HepG2 (cell line): ENCODE data around the gene GPR162. TPM values are rescaled to one million over a fixed set of nuclear protein-coding genes. Genes with fewer than 3 reads are reported as not detected.

Source experiments
- FOXM1 ChIP-seq: sonication (generic); formaldehyde crosslinking; IDR thresholded peaks from 2 replicates; pipeline ENCODE4 v1.5.0; 2020; ENCODE audit warnings: missing genetic modification reagents
- MED8 ChIP-seq: sonication (generic); formaldehyde crosslinking; IDR thresholded peaks from 2 replicates; pipeline ENCODE4 v1.8.1; 2023; ENCODE audit warnings: mild to moderate bottlenecking, missing genetic modification reagents; ENCODE audit not compliant: insufficient replicate concordance
- MYC ChIP-seq: sonication (generic); formaldehyde crosslinking; IDR thresholded peaks from 2 replicates; pipeline ENCODE4 v1.9.0; 2021; ENCODE audit warnings: missing genetic modification reagents, borderline replicate concordance
- NFAT5 ChIP-seq: sonication (generic); formaldehyde crosslinking; IDR thresholded peaks from 2 replicates; pipeline ENCODE4 v1.4.0; 2020; ENCODE audit warnings: missing genetic modification reagents
- REST ChIP-seq, 2 experiments: IDR thresholded peaks; 2 replicates each; pipeline ENCODE4 v1.6.1; 2011 to 2012; ENCODE audit warnings: low read length in 2 of 2, borderline replicate concordance in 1 of 2, low read depth in 1 of 2, mild to moderate bottlenecking in 1 of 2, moderate library complexity in 1 of 2
- SATB2 ChIP-seq: sonication (generic); formaldehyde crosslinking; IDR thresholded peaks from 2 replicates; pipeline ENCODE4 v1.5.0; 2020; ENCODE audit warnings: missing genetic modification reagents
- SMYD3 ChIP-seq: sonication (generic); formaldehyde crosslinking; IDR thresholded peaks from 2 replicates; pipeline ENCODE4 v1.8.1; 2023; ENCODE audit warnings: mild to moderate bottlenecking, missing genetic modification reagents
- SOX13 ChIP-seq, 3 experiments: fragments of 450-650 bp in 1 of 3; sonication (generic) in 1 of 3; formaldehyde crosslinking in 1 of 3; IDR thresholded peaks in 2 of 3; conservative IDR thresholded peaks in 1 of 3; 2 replicates each; pipeline versions ENCODE4 v1.5.0 to v1.6.1; 2016 to 2020; ENCODE audit warnings: antibody characterized with exemption in 1 of 3, mild to moderate bottlenecking in 1 of 3, missing compliant biosample characterization in 1 of 3, missing genetic modification reagents in 1 of 3, moderate library complexity in 1 of 3
- TFE3 ChIP-seq: IDR thresholded peaks from 2 replicates; pipeline ENCODE4 v1.6.1; 2016
- ZNF33B ChIP-seq: sonication (generic); formaldehyde crosslinking; IDR thresholded peaks from 2 replicates; pipeline ENCODE4 v1.5.1; 2020; ENCODE audit warnings: mild to moderate bottlenecking, missing genetic modification reagents
- ZNF773 ChIP-seq: sonication (generic); formaldehyde crosslinking; IDR thresholded peaks from 2 replicates; pipeline ENCODE4 v1.4.0; 2020; ENCODE audit warnings: missing genetic modification reagents, borderline replicate concordance
- ZNF780A ChIP-seq: sonication (generic); formaldehyde crosslinking; IDR thresholded peaks from 2 replicates; pipeline ENCODE4 v1.8.0; 2022; ENCODE audit warnings: mild to moderate bottlenecking, missing genetic modification reagents, moderate library complexity
- ZNF816 ChIP-seq: sonication (generic); formaldehyde crosslinking; IDR thresholded peaks from 2 replicates; pipeline ENCODE4 v1.8.0; 2022; ENCODE audit warnings: missing genetic modification reagents, mild to moderate bottlenecking, borderline replicate concordance
- polyA plus RNA-seq, 8 experiments: library from polyadenylated mRNA; depleted of rRNA in 3 of 8; stranded (reverse) in 7 of 8; unstranded in 1 of 8; fragments of >200 nt; fragmentation: Illumina TruSeq in 4 of 8; extraction: Trizol in 4 of 8; gene quantifications; 2 replicates each; pipeline versions ENCODE4 v1.2.1 to v1.2.3, GENCODE V29; 2011 to 2016; ENCODE audit warnings: low read depth in 4 of 8, missing spikeins in 1 of 8, mixed read lengths in 1 of 8; ENCODE audit not compliant: insufficient read depth in 1 of 8
- total RNA-seq, 5 experiments: library from RNA; depleted of rRNA; stranded (reverse); fragments of >200 nt; fragmentation: Illumina TruSeq; extraction: Trizol; gene quantifications; 2 replicates each; pipeline ENCODE4 v1.2.3, GENCODE V29; 2016; ENCODE audit warnings: low read depth in 1 of 5

GPR162 gene
- total and polyA plus RNA-seq, 2 of the 13 experiments (the other 11 are each of a cell fraction or from before 2014, with no cell fraction given): 0.08 TPM; not detected in 1

GRCh38 chr12:6867413-6868210 is 46.0 kb downstream of the GPR162 start, which contains the start of gene TPI1 (continued):
- TF ChIP-seq NFAT5 (CRISPR knock-in tag) (no peak), ZNF33B (0 out of 2 replicates have a peak, but pooled peaks have one; percentile 49), REST (IDR thresholded peaks at IDR 0.05; ENCODE audit: borderline replicate concordance in 1 of 2, low read depth in 1 of 2, low read length in 2 of 2) (peak in 1 of 2 experiments; percentile 79; a peak in 1 of 4 replicates), ZNF780A (CRISPR knock-in tag) (0 out of 2 replicates have a peak, but pooled peaks have one; percentile 45), TFE3 (CRISPR knock-in tag) (peak; percentile 55; the same call in 1 of the 2 replicates), MED8 (CRISPR knock-in tag) (peak; percentile 62), MYC (CRISPR knock-in tag) (peak; percentile 67; the same call in 1 of the 2 replicates), SATB2 (CRISPR knock-in tag) (peak; percentile 62; the same call in 1 of the 2 replicates), SOX13 (IDR thresholded peaks at IDR 0.05) (0 out of 2 replicates have a peak, but pooled peaks have one; percentile 23), SOX13 (CRISPR knock-in tag; conservative IDR thresholded peaks at IDR 0.05 in 1 of 2, IDR thresholded peaks at IDR 0.05 in 1 of 2) (no peak; a peak in 1 of 4 replicates), FOXM1 (CRISPR knock-in tag) (0 out of 2 replicates have a peak, but pooled peaks have one; percentile 72), SMYD3 (no peak; the same call in 1 of the 2 replicates), ZNF773 (CRISPR knock-in tag) (0 out of 2 replicates have a peak, but pooled peaks have one; percentile 21), ZNF816 (CRISPR knock-in tag) (no peak)
